ENCODE measurements around the gene ADAMTS18. TPM values are rescaled to one million over a fixed set of nuclear protein-coding genes. Genes with fewer than 3 reads are reported as not detected.

Gene ADAMTS18
- polyA plus RNA-seq, 1 donor (not counting 4 experiments of a cell fraction or from before 2014, with no cell fraction given), result not detected

GRCh38 chr16:77290451-77291115 lies 144.3 kb downstream of the ADAMTS18 start:
- TF ChIP-seq, protein P1, sequence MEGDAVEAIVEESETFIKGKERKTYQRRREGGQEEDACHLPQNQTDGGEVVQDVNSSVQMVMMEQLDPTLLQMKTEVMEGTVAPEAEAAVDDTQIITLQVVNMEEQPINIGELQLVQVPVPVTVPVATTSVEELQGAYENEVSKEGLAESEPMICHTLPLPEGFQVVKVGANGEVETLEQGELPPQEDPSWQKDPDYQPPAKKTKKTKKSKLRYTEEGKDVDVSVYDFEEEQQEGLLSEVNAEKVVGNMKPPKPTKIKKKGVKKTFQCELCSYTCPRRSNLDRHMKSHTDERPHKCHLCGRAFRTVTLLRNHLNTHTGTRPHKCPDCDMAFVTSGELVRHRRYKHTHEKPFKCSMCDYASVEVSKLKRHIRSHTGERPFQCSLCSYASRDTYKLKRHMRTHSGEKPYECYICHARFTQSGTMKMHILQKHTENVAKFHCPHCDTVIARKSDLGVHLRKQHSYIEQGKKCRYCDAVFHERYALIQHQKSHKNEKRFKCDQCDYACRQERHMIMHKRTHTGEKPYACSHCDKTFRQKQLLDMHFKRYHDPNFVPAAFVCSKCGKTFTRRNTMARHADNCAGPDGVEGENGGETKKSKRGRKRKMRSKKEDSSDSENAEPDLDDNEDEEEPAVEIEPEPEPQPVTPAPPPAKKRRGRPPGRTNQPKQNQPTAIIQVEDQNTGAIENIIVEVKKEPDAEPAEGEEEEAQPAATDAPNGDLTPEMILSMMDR (optimal IDR thresholded peaks at IDR 0.05 in 1 of 3, IDR thresholded peaks at IDR 0.05 in 1 of 3, conservative IDR thresholded peaks at IDR 0.05 in 1 of 3; ENCODE audit: extremely low read depth in 1 of 3, insufficient read depth in 2 of 3, low read length in 3 of 3), result no peak
- no peak for TF ChIP-seq EZH2 (IDR thresholded peaks at IDR 0.05; ENCODE audit: low read length)
- no peak overlapping the region for H3K4me3 ChIP-seq (ENCODE audit: control insufficient read depth in 2 of 3, extremely low read depth in 1 of 3, insufficient read depth in 2 of 3, low read depth in 1 of 3, low read length in 3 of 3)
- H3K27ac ChIP-seq (ENCODE audit: control insufficient read depth, insufficient read depth, low read length), result no peak overlapping the region
- no peak overlapping the region for H3K4me2 ChIP-seq (ENCODE audit: control insufficient read depth, extremely low read depth, insufficient read depth, low read depth, low read length)
- H2AFZ ChIP-seq (ENCODE audit: control insufficient read depth, low read length), result no peak overlapping the region
- H3K4me1 ChIP-seq (ENCODE audit: control insufficient read depth, extremely low read depth, insufficient read depth, low read length), result no peaks in the 10 kb centered on the region
- no peaks in the 10 kb centered on the region for H3K27me3 ChIP-seq (ENCODE audit: control insufficient read depth, extremely low read depth, insufficient read depth, low read length)
- no peaks in the 10 kb centered on the region for H4K20me1 ChIP-seq (ENCODE audit: control insufficient read depth, extremely low read depth, insufficient read depth, low read length)
- no peaks in the 10 kb centered on the region for H3K9me1 ChIP-seq (ENCODE audit: control insufficient read depth, extremely low read depth, insufficient read depth, low read length)
- DNase-seq (ENCODE audit: low read depth, low spot score), result no peak
- H3K9ac ChIP-seq (ENCODE audit: control insufficient read depth, extremely low read depth, insufficient read depth, low read length), result no peak overlapping the region
- no peak for FAIRE-seq
- no peaks in the 10 kb centered on the region for H3K9me3 ChIP-seq (ENCODE audit: control insufficient read depth, low read depth, low read length)
- dilution Hi-C loops (cut with MboI; ENCODE audit: extremely low pct_ligation_motif_present, low sequenced_read_pairs), result no loop called here
- no peaks in the 10 kb centered on the region for H3K36me3 ChIP-seq (ENCODE audit: control insufficient read depth in 2 of 2, extremely low read depth in 1 of 2, insufficient read depth in 2 of 2, low read length in 2 of 2)
- no peaks in the 10 kb centered on the region for H3K79me2 ChIP-seq (ENCODE audit: control insufficient read depth, insufficient read depth, low read length)

DNA sequence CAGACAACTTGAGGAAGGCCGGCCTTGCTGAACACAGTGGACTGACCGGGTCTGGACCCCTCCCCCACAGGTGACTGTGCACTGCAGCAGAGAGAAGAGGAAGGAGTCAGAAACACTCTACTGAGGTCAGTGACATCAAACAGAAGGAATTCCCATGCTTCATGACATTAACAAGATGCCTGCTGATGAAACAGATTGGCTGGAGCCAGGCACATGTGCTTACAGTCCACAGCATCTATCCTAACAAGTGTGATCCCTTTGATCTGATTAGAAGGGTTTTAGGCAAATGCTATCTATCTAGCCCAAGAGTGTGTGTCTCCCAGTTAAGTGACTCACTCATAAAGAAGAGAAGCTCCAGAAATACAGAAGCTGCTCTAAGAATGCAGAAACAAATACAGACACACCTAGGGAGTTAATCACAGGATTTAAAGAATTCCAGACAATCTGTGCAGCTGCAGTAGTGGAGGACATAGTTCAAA lies 145.5 kb downstream of the ADAMTS18 start:
- no peaks in the 10 kb centered on the region for H3K4me1 ChIP-seq (ENCODE audit: control insufficient read depth, extremely low read depth, insufficient read depth, low read length)
- DNase-seq (ENCODE audit: low read depth, low spot score), result no peak
- no peaks in the 10 kb centered on the region for H3K79me2 ChIP-seq (ENCODE audit: control insufficient read depth, insufficient read depth, low read length)
- H4K20me1 ChIP-seq (ENCODE audit: control insufficient read depth, extremely low read depth, insufficient read depth, low read length), result no peaks in the 10 kb centered on the region
- no peak overlapping the region for H2AFZ ChIP-seq (ENCODE audit: control insufficient read depth, low read length)
- H3K4me3 ChIP-seq (ENCODE audit: control insufficient read depth in 2 of 3, extremely low read depth in 1 of 3, insufficient read depth in 2 of 3, low read depth in 1 of 3, low read length in 3 of 3), result no peak overlapping the region
- H3K27ac ChIP-seq (ENCODE audit: control insufficient read depth, insufficient read depth, low read length), result no peak overlapping the region
- dilution Hi-C loops (cut with MboI; ENCODE audit: extremely low pct_ligation_motif_present, low sequenced_read_pairs), result no loop called here
- FAIRE-seq, result no peak
- H3K4me2 ChIP-seq (ENCODE audit: control insufficient read depth, extremely low read depth, insufficient read depth, low read depth, low read length), result no peak overlapping the region
- H3K9ac ChIP-seq (ENCODE audit: control insufficient read depth, extremely low read depth, insufficient read depth, low read length), result no peak overlapping the region
- no peak for TF ChIP-seq EZH2 (IDR thresholded peaks at IDR 0.05; ENCODE audit: low read length)
- TF ChIP-seq, protein P1 (optimal IDR thresholded peaks at IDR 0.05 in 1 of 3, IDR thresholded peaks at IDR 0.05 in 1 of 3, conservative IDR thresholded peaks at IDR 0.05 in 1 of 3; ENCODE audit: extremely low read depth in 1 of 3, insufficient read depth in 2 of 3, low read length in 3 of 3), result no peak
- no peaks in the 10 kb centered on the region for H3K9me1 ChIP-seq (ENCODE audit: control insufficient read depth, extremely low read depth, insufficient read depth, low read length)
- no peaks in the 10 kb centered on the region for H3K36me3 ChIP-seq (ENCODE audit: control insufficient read depth in 2 of 2, extremely low read depth in 1 of 2, insufficient read depth in 2 of 2, low read length in 2 of 2)
- H3K27me3 ChIP-seq (ENCODE audit: control insufficient read depth, extremely low read depth, insufficient read depth, low read length), result no peaks in the 10 kb centered on the region
- H3K9me3 ChIP-seq (ENCODE audit: control insufficient read depth, low read depth, low read length), result no peaks in the 10 kb centered on the region
